Measurements from ENCODE around the gene SNRPB.

SNRPB gene

DNA sequence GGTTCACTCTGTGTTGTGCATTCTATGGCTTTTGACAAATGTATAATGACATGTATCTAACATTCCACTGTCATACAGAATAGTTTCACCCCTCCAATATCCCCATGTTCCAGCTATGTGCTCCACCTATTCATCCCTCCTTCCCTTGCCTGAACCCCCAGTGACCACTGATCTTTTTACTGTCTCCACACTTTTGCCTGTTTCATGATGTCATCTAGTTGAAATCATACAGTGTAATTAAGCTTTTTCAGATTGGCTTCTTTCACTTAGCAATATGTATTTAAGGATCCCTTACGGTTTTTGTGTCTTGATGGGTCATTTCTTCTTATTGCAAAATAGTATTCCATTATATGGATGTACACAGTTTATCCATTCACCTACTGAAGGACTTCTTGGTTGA is 50.1 kb downstream of the SNRPB start:
- DNase-seq (ENCODE audit: low spot score) = no peak

GRCh38 chr20:2418388-2418787 is 52.2 kb downstream of the SNRPB start:
- no peak for DNase-seq (ENCODE audit: low spot score)

- no peak for DNase-seq (ENCODE audit: low spot score)
These were observed 53.4 kb downstream of the SNRPB start for GRCh38 chr20:2417213-2417541.

DNA sequence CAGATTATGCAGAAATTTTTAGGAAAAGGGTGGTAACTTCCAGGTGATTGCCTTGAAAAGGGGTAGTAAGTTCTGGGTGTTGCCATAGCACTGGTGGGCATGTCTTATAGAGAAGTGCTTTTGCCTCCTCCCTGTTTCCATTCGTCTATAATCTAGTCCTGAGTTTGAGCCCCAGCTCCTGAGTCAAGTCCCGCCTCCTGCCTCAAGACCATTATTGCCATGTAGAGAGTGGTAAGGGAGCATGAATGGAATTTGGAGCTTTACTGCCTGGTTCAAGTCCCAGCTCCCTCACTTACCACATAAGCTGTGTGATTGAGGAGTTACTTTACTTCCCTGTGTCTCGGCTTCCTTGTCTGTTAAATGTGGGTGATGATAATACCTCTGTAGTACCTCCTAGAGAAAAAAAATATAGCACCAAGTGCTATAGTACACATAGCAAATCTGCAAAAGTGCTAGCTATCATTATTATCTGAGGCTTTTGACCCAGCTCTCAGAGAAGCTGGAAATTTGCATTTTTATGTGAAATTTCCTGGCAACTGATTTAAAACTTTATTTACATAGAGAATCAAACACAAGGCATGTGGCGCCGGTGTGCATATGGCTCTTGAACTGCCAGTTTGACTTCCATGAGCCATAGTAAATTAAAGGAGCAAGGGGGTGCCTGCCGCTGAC is 53.9 kb downstream of the SNRPB start:
- no peak for DNase-seq (ENCODE audit: low spot score)
